ENCODE measurements around the gene CCDC120.

Gene CCDC120

GRCh38 chrX:49061490-49061889 lies 2.7 kb downstream of the CCDC120 start:
- no peak for DNase-seq (ENCODE audit: low read depth in 3 of 3, low spot score in 1 of 3)

- no peak for DNase-seq (ENCODE audit: low read depth in 3 of 3, low spot score in 1 of 3)
Measured at GRCh38 chrX:49061916-49062315, 3.1 kb downstream of the CCDC120 start.

- DNase-seq (ENCODE audit: low read depth in 3 of 3, low spot score in 1 of 3): no peak
Measured at GRCh38 chrX:49063715-49064114, 4.9 kb downstream of the CCDC120 start.

DNA sequence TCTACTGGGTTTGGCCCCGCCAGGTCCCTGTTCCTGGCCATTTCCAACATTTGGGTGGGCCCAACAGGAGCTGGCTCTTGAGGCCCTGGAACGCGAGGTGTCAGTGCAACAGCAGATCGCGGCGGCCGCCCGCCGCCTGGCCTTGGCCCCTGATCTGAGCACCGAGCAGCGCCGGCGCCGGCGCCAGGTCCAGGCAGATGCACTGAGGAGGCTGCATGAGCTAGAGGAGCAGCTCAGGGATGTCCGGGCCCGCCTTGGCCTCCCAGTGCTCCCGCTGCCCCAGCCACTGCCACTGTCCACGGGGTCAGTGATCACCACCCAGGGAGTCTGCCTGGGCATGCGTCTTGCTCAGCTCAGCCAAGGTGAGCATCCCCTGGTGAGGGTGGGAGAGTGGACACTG lies 5.5 kb downstream of the CCDC120 start:
- no peak for DNase-seq (ENCODE audit: low read depth in 3 of 3, low spot score in 1 of 3)

DNA sequence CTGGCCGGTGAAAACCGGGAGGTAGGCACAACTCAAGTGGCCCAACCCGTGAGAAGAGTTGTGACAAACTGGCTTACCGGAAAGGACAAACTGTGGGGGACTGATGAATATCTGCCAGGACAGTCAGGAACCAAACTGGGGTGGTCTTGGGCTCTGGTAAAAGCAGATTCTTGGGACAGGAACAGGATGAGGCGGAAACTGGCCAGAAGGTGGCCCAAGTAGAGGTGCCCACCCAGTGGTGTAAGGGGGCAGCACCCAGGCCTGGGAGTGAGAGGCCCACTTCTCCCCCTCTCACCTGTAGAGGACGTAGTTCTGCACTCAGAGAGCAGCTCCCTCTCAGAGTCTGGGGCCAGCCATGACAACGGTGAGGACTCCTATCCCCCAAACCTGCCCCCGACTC lies 5.9 kb downstream of the CCDC120 start:
- no peak for DNase-seq (ENCODE audit: low read depth in 3 of 3, low spot score in 1 of 3)

DNA sequence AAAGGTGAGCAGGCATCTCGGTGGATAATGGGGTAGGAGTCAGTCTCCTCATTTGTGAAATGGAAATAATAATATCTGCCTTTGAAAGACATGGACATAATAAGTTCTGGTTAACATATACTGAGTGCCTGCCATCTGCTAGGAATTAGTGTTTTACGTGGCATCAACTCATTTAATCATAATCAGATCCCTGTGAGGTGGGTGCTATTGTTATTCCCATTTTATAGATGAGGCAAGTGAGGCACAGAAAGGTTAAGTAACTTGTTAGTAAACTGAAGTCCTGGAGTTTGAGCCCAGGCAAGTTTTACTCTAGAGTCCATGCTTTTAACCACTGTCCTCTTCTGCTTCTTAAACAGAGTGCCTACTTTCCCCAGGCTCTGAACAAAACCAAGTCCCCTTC lies 7.5 kb downstream of the CCDC120 start:
- no peak for DNase-seq (ENCODE audit: low read depth in 3 of 3, low spot score in 1 of 3)

GRCh38 chrX:49066690-49067089 lies 7.9 kb downstream of the CCDC120 start:
- no peak for DNase-seq (ENCODE audit: low read depth in 3 of 3, low spot score in 1 of 3)

- no peak for DNase-seq (ENCODE audit: low read depth in 3 of 3, low spot score in 1 of 3)
Measured at GRCh38 chrX:49067285-49068120, 8.7 kb downstream of the CCDC120 start.

GRCh38 chrX:49069038-49069437 lies 10.2 kb downstream of the CCDC120 start:
- DNase-seq (ENCODE audit: low read depth in 3 of 3, low spot score in 1 of 3): no peak

DNA sequence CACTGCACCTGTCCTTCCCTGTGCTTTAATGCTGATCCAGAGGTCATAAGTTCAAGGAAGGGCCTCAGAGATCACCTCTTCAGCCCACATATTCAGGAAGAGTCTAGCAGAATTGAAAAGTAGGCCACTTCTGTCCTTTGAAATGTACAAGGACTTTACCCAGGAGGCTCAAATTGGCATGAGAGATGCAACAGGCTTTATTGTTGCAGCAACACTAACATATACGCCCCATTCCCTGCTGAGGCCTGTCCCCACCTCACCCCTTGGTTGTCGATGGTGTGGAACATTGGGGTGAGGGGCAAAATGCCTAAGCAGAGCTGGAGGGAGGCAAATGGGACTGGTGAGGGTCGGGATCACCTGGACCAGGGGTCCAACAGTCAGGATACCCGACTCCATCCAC lies 12.2 kb downstream of the CCDC120 start:
- no peak for DNase-seq (ENCODE audit: low read depth in 3 of 3, low spot score in 1 of 3)

GRCh38 chrX:49071877-49072711 lies 13.3 kb downstream of the CCDC120 start:
- no peak for DNase-seq (ENCODE audit: low read depth in 3 of 3, low spot score in 1 of 3)

GRCh38 chrX:49072712-49073095 lies 13.9 kb downstream of the CCDC120 start:
- no peak for DNase-seq (ENCODE audit: low read depth in 3 of 3, low spot score in 1 of 3)

DNA sequence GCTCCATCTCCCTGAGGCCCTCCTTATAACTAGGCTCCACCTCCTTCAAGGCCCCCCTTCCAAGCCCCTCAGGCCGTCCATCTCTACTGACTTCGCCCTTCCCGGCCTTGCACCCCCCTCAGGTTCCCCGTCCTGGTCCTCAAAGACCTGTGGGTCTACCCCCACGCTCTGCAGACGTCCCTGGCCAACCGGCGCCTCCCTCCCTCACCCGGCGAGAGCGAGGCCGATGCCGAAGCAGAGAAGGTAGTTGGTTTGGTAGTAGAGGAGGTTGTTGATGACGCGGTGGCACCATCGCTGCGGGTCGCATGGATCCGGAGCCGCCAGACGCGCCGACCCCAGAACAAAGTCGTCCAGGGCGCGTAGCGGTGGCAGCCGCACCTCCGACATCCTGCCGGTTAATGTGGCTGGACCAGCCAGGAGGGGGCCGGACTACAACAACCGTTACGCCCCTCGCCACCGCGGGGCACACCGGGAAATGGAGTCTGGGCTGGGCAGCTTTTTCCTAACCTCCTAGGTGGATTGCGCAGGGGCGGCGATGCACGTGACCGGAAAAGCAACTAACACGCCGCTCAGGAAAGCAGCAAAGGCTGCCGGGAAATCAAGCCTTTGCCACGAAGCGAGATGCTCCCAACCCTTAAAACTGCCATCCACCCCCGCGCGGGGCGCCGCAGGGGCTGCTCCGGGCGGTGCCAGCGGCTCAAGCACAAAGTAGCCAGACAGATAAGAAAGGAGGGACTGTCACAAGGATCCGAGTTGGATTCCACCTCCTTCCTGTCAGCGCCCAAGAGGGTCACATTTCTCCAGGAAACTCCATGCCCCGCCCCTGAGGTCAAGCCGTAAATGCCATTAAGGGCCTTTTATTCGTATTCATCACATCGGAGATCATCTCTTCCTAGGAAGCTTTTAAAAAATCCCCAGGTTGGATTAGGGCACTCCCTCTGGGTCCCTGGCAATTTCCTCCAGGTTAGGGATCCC lies 15.1 kb downstream of the CCDC120 start, which contains the start of gene PRAF2:
TSS of gene PRAF2 (minus strand) at position 402 of the 975 bp plus-strand sequence. CDS start at position 387, 15 bp downstream.
- peak; percentile 71 to 81 (median 72) for DNase-seq (ENCODE audit: low read depth in 3 of 3, low spot score in 1 of 3)

DNA sequence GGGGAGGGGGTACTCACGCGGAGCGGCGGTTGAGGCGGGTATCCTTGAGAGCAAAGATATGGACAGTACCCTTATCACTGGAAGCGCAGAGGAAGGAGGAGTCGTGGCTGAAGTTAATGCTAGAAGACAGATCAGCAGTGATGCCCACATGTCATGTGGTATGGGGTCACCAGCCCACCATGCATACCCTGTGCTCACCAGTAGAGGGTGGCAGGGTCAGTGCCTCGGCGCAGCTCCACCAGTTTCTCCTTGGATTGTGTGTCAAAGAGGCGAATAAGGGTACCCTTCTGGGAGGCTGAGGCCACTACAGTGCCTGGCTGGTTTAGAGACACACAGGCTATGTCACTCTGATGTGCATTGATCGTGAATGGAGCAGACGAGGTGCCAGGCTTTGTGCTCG lies 16.5 kb downstream of the CCDC120 start:
- DNase-seq (ENCODE audit: low read depth in 3 of 3, low spot score in 1 of 3): no peak

GRCh38 chrX:49077941-49078340 lies 19.1 kb downstream of the CCDC120 start:
- no peak for DNase-seq (ENCODE audit: low read depth in 3 of 3, low spot score in 1 of 3)

DNA sequence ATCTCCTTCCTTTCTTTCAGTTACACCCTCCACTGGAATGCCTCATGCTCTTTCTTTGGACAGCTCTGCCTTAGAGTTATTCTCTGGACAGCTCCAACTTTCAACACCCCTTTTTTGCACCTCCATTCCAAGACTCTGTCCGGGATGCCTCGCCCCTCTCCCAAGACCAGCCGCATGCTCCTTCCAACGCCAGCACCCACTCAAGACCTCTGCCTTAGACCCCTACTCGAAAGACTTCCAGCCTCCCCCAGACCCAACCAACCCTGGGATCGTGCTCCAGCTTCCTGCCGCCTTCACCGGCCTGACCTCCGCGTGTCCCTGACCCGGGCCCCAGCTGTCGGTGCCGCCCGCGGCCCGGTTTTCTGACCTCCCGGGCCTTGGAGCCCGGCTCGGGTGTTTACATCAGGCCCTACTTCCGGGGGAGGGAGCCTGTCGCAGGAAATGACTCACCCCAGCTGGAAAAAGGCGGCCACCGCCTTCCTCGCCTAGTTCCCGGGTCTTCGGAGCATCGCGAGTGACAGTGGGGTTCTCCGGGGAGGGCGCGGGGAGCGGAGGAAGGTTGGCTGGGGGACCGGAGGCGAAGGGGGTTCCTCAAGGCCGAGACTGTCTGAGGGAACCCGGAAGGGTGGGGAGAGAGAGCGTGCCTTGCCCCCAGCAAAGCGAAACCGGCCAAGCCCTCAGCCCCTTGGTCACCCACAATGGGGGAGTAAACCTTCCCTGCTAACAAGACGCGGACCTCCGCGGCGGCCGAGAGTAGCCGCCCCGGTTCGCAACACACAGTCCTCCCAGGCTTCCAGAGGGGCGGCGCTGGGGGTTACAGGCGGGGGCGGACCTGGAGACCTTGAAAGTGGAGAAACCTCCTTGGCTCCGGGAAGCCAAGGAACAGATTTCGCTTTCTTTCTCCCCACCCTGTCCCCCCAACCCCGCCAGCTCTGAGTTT lies 21.0 kb downstream of the CCDC120 start, which contains the start of gene WDR45:
TSS of gene WDR45 (minus strand) at position 399 of the 940 bp plus-strand sequence. CDS start 1,792 bp downstream, outside the sequence.
- DNase-seq (ENCODE audit: low read depth in 3 of 3, low spot score in 1 of 3): peak; percentile 31 to 47 (median 39)

GRCh38 chrX:49082271-49082871 lies 23.6 kb downstream of the CCDC120 start:
- DNase-seq (ENCODE audit: low read depth in 3 of 3, low spot score in 1 of 3): no peak

- no peak for DNase-seq (ENCODE audit: low read depth in 3 of 3, low spot score in 1 of 3)
Measured at GRCh38 chrX:49089553-49089952, 30.8 kb downstream of the CCDC120 start.

GRCh38 chrX:49096419-49096818 lies 37.6 kb downstream of the CCDC120 start:
- DNase-seq (ENCODE audit: low read depth in 3 of 3, low spot score in 1 of 3): no peak

All from stimulated activated CD4-positive, alpha-beta T cell treated with anti-CD3 and anti-CD28 coated beads, TNF-alpha, amount 100 ng/mL, for 1 hour (primary cell).